GM23338 (cell line): ENCODE measurements around the gene SYCP3.

Experiments
- CREB1 ChIP-seq: fragments of 250-450 bp; sonication (Bioruptor Pico); IDR thresholded peaks from 2 replicates; pipeline ENCODE4 v1.5.0; 2020; ENCODE audit warnings: low read depth, mild to moderate bottlenecking, moderate library complexity
- CTCF ChIP-seq, 2 experiments: fragments of 200-600 bp in 1 of 2; sonication (generic) in 1 of 2; conservative IDR thresholded peaks; 2 replicates each; pipeline versions ENCODE4 v1.5.1 to v1.6.1; 2016 to 2017; ENCODE audit warnings: antibody characterized with exemption in 2 of 2, low read depth in 2 of 2, mild to moderate bottlenecking in 2 of 2, moderate library complexity in 1 of 2
- EZH2 ChIP-seq: fragments of 200-600 bp; sonication (generic); IDR thresholded peaks from one replicate; pipeline ENCODE4 v1.8.0; 2017; ENCODE audit warnings: antibody characterized with exemption, mild to moderate bottlenecking, low read depth; ENCODE audit not compliant: unreplicated experiment
- JUNB ChIP-seq: IDR thresholded peaks from one replicate; pipeline ENCODE4 v1.6.1; 2016; ENCODE audit warnings: antibody characterized with exemption; ENCODE audit not compliant: unreplicated experiment
- POLR2AphosphoS5 ChIP-seq: IDR thresholded peaks from 2 replicates; pipeline ENCODE4 v1.6.1; 2016; ENCODE audit warnings: antibody characterized with exemption, low read depth

DNA sequence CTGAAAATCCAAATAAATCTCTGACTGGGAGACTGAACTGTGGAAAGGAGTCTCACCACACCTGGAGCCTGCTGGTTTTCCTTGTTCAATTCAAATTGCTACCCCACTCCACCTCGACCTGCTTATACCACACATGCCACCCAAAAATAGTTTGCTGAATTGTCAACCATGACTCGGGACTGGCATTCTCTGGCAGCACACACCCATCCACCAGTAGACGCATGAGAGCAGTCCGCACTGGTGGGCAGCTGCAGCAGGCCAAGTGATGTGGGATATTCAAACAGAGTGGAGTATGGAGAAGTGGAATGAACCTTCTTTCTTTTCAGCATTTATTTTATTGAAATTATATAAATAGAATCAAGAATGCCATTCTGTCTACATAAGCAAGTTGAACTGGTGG, 38.7 kb upstream of the SYCP3 start:
- TF ChIP-seq EZH2 (no peak), JUNB (no peak), CREB1 (CRISPR knock-in tag) (no peak), POLR2AphosphoS5 (no peak), CTCF (conservative IDR thresholded peaks at IDR 0.05; ENCODE audit: low read depth in 2 of 2) (no peak)
